Lower leg skin (tissue), 3 donors: ENCODE data around the gene EFCC1.

Source experiments
- CTCF ChIP-seq, 3 donors: fragments of 450-650 bp; IDR thresholded peaks; one replicate each; pipeline ENCODE4 v1.5.1; 2016; ENCODE audit warnings: antibody characterized with exemption in 3 of 3, mild to moderate bottlenecking in 3 of 3, moderate library complexity in 2 of 3
- POLR2A ChIP-seq, 2 donors: fragments of 450-650 bp; IDR thresholded peaks; one replicate each; pipeline ENCODE4 v1.6.1; 2016 to 2017; ENCODE audit warnings: antibody characterized with exemption in 2 of 2, mild to moderate bottlenecking in 1 of 2, moderate library complexity in 1 of 2

- TF ChIP-seq CTCF (IDR thresholded peaks at IDR 0.05) = no peak
- TF ChIP-seq POLR2A (IDR thresholded peaks at IDR 0.05) = no peak
Observed at GRCh38 chr3:129040039-129040336, 38.9 kb downstream of the EFCC1 start.
